H1 (cell line): ENCODE measurements around the gene POLD4. TPM values are rescaled to one million over a fixed set of nuclear protein-coding genes. Genes with fewer than 3 reads are reported as not detected.

ENCODE experiments used
- CTCF ChIA-PET: fragments of 300-600 bp; sonication (Branson Sonifier 250); formaldehyde crosslinking; loops from one replicate; lab custom pipeline; 2021; ENCODE audit not compliant: partially characterized antibody; lab: Charles Lee
- POLR2A ChIA-PET: fragments of 300-600 bp; sonication (Branson Sonifier 250); formaldehyde crosslinking; loops from one replicate; lab custom pipeline; 2021; ENCODE audit warnings: inconsistent platforms; ENCODE audit not compliant: partially characterized antibody; lab: Charles Lee
- DNase-seq, 2 experiments: peaks; one replicate each; pipeline versions ENCODE4 v3.0.0 to v3.0.0-alpha.2; 2010 to 2022; ENCODE audit warnings: low spot score in 2 of 2, low read depth in 1 of 2, mixed read lengths in 1 of 2
- FAIRE-seq: peaks from 2 replicates; lab custom pipeline; 2011; peaks lifted over from hg19 to GRCh38; lab: Jason Lieb, UNC
- H2AFZ ChIP-seq: 2 replicates; pipeline ENCODE4 v1.8.1; 2012; ENCODE audit warnings: low read length, inconsistent platforms
- H2AK5ac ChIP-seq: 2 replicates; pipeline ENCODE4 v1.6.1; 2013; ENCODE audit warnings: low read depth, low read length
- H2BK120ac ChIP-seq: replicated peaks from 2 replicates; pipeline ENCODE3; 2013; ENCODE audit warnings: low read depth, low read length, inconsistent platforms
- H2BK12ac ChIP-seq: 2 replicates; pipeline ENCODE4 v1.6.1; 2013; ENCODE audit warnings: low read depth, low read length
- H2BK15ac ChIP-seq: 2 replicates; pipeline ENCODE4 v1.6.1; 2013; ENCODE audit warnings: low read length
- H2BK20ac ChIP-seq: 2 replicates; pipeline ENCODE4 v1.6.1; 2013; ENCODE audit warnings: low read length
- H2BK5ac ChIP-seq: 2 replicates; pipeline ENCODE4 v1.6.1; 2013; ENCODE audit warnings: low read depth, low read length
- H3K14ac ChIP-seq: 2 replicates; pipeline ENCODE4 v1.6.1; 2013; ENCODE audit warnings: inconsistent platforms; ENCODE audit not compliant: insufficient read length
- H3K18ac ChIP-seq: 2 replicates; pipeline ENCODE4 v1.6.1; 2013; ENCODE audit warnings: low read length; ENCODE audit errors: extremely low read depth
- H3K23ac ChIP-seq: 2 replicates; pipeline ENCODE4 v1.6.1; 2013; ENCODE audit warnings: inconsistent platforms; ENCODE audit not compliant: insufficient read length
- H3K23me2 ChIP-seq: 2 replicates; pipeline ENCODE4 v1.6.1; 2013; ENCODE audit warnings: low read depth, low read length
- H3K27ac ChIP-seq: 2 replicates; pipeline ENCODE4 v1.6.1; 2011; ENCODE audit warnings: low read depth, low read length, inconsistent platforms
- H3K27me3 ChIP-seq, 4 experiments: replicated peaks in 1 of 4; 1 replicate in 1 of 4; 2 replicates in 3 of 4; pipeline versions ENCODE4 v1.6.1 to v1.8.1; 2011 to 2013; ENCODE audit warnings: low read length in 3 of 4, mild to moderate bottlenecking in 3 of 4, inconsistent platforms in 2 of 4, mixed read lengths in 2 of 4, moderate library complexity in 1 of 4; ENCODE audit not compliant: control insufficient read depth in 3 of 4, insufficient read depth in 3 of 4; ENCODE audit errors: extremely low read depth in 1 of 4
- H3K36me3 ChIP-seq, 4 experiments: 2 replicates each; pipeline versions ENCODE4 v1.6.1 to v1.8.1; 2011 to 2013; ENCODE audit warnings: mild to moderate bottlenecking in 4 of 4, low read length in 3 of 4, moderate library complexity in 2 of 4, control low read depth in 1 of 4, inconsistent platforms in 1 of 4; ENCODE audit not compliant: insufficient read depth in 4 of 4, control insufficient read depth in 2 of 4
- H3K4ac ChIP-seq: replicated peaks from 2 replicates; pipeline ENCODE3; 2013; ENCODE audit warnings: low read length, low read depth, mixed read lengths, inconsistent platforms; ENCODE audit not compliant: insufficient read length
- H3K4me1 ChIP-seq, 4 experiments: replicated peaks in 1 of 4; 1 replicate in 1 of 4; 2 replicates in 3 of 4; pipeline versions ENCODE4 v1.6.1 to v1.8.1; 2011 to 2013; ENCODE audit warnings: low read length in 3 of 4, inconsistent platforms in 2 of 4, mixed read lengths in 1 of 4; ENCODE audit not compliant: insufficient read depth in 4 of 4, control insufficient read depth in 3 of 4
- H3K4me2 ChIP-seq, 2 experiments: 2 replicates each; pipeline versions ENCODE4 v1.6.1 to v1.8.1; 2011 to 2013; ENCODE audit warnings: low read depth in 2 of 2, low read length in 2 of 2, control low read depth in 1 of 2, inconsistent platforms in 1 of 2, mild to moderate bottlenecking in 1 of 2; ENCODE audit not compliant: insufficient read depth in 1 of 2
- H3K4me3 ChIP-seq, 4 experiments: fragments of 200-600, 300-600 bp in 1 of 4; sonication (generic), shearing (Covaris generic), sonication (Bioruptor Twin) in 1 of 4; 2 replicates each; pipeline versions ENCODE4 v1.5.1 to v1.8.1; 2011 to 2016; ENCODE audit warnings: low read length in 4 of 4, low read depth in 3 of 4, control low read depth in 2 of 4, inconsistent platforms in 2 of 4, mild to moderate bottlenecking in 2 of 4, mixed read lengths in 1 of 4, moderate library complexity in 1 of 4; ENCODE audit not compliant: insufficient read depth in 2 of 4; ENCODE audit errors: extremely low read depth in 1 of 4
- H3K56ac ChIP-seq: replicated peaks from 2 replicates; pipeline ENCODE3; 2013; ENCODE audit warnings: low read depth, mild to moderate bottlenecking, mixed read lengths, low read length, inconsistent platforms; ENCODE audit not compliant: insufficient read length
- H3K79me1 ChIP-seq: 2 replicates; pipeline ENCODE4 v1.6.1; 2013; ENCODE audit warnings: low read depth, low read length, control low read depth
- H3K79me2 ChIP-seq, 2 experiments: 2 replicates each; pipeline versions ENCODE4 v1.6.1 to v1.8.1; 2012 to 2013; ENCODE audit warnings: low read length in 2 of 2, mild to moderate bottlenecking in 2 of 2, inconsistent platforms in 1 of 2; ENCODE audit not compliant: insufficient read depth in 2 of 2, control insufficient read depth in 1 of 2
- H3K9ac ChIP-seq, 4 experiments: replicated peaks in 1 of 4; 1 replicate in 1 of 4; 2 replicates in 3 of 4; pipeline versions ENCODE4 v1.6.1 to v1.8.1; 2011 to 2013; ENCODE audit warnings: low read depth in 3 of 4, low read length in 3 of 4, control low read depth in 2 of 4, mild to moderate bottlenecking in 2 of 4, moderate library complexity in 2 of 4, inconsistent platforms in 1 of 4; ENCODE audit errors: extremely low read depth in 1 of 4
- H3K9me3 ChIP-seq, 2 experiments: 2 replicates each; pipeline versions ENCODE4 v1.6.1 to v1.8.1; 2012 to 2013; ENCODE audit warnings: mild to moderate bottlenecking in 2 of 2, moderate library complexity in 2 of 2, control low read depth in 1 of 2, inconsistent platforms in 1 of 2, low read depth in 1 of 2, low read length in 1 of 2, mixed read lengths in 1 of 2; ENCODE audit not compliant: insufficient read depth in 2 of 2
- H4K20me1 ChIP-seq, 2 experiments: replicated peaks in 1 of 2; 2 replicates each; pipeline versions ENCODE3 to v1.8.1; 2011 to 2013; ENCODE audit warnings: inconsistent platforms in 2 of 2, low read length in 2 of 2, mild to moderate bottlenecking in 1 of 2; ENCODE audit not compliant: insufficient read depth in 2 of 2, control insufficient read depth in 1 of 2
- H4K5ac ChIP-seq: 2 replicates; pipeline ENCODE4 v1.6.1; 2013; ENCODE audit warnings: low read length, low read depth, mixed read lengths, inconsistent platforms; ENCODE audit not compliant: insufficient read length
- H4K8ac ChIP-seq: 2 replicates; pipeline ENCODE4 v1.8.0; 2013; ENCODE audit warnings: mild to moderate bottlenecking, moderate library complexity, low read length, inconsistent platforms; ENCODE audit not compliant: insufficient read depth; ENCODE audit errors: extremely low read depth
- H4K91ac ChIP-seq: replicated peaks from 2 replicates; pipeline ENCODE3; 2013; ENCODE audit warnings: low read length, mixed read lengths, inconsistent platforms; ENCODE audit not compliant: insufficient read length
- CREB1 ChIP-seq: IDR thresholded peaks from 2 replicates; pipeline ENCODE4 v1.6.1; 2012; ENCODE audit warnings: inconsistent platforms
- EP300 ChIP-seq, 2 experiments: IDR thresholded peaks; 1 replicate in 1 of 2; 2 replicates in 1 of 2; pipeline ENCODE4 v1.6.1; 2011 to 2012; ENCODE audit warnings: low read depth in 2 of 2, low read length in 2 of 2, mild to moderate bottlenecking in 2 of 2, borderline replicate concordance in 1 of 2, inconsistent platforms in 1 of 2, moderate library complexity in 1 of 2
- HDAC6 ChIP-seq: IDR thresholded peaks from one replicate; pipeline ENCODE4 v1.7.1; 2012; ENCODE audit warnings: low read depth, mild to moderate bottlenecking, inconsistent platforms, low read length, moderate library complexity
- POLR2A ChIP-seq, 2 experiments: IDR thresholded peaks; 1 replicate in 1 of 2; 2 replicates in 1 of 2; pipeline ENCODE4 v1.6.1; 2011; ENCODE audit warnings: low read depth in 2 of 2, low read length in 2 of 2, mild to moderate bottlenecking in 2 of 2; ENCODE audit errors: control extremely low read depth in 1 of 2
- SAP30 ChIP-seq: fragments of 300-600 bp; sonication (generic); IDR thresholded peaks from 2 replicates; pipeline ENCODE4 v1.7.1; 2012; ENCODE audit warnings: low read length, moderate library complexity, mild to moderate bottlenecking, inconsistent platforms; ENCODE audit not compliant: insufficient read depth, insufficient replicate concordance
- TAF7 ChIP-seq: optimal IDR thresholded peaks from 2 replicates; pipeline ENCODE3; 2011; ENCODE audit warnings: low read depth, mild to moderate bottlenecking, inconsistent platforms, low read length, moderate library complexity, borderline replicate concordance
- TCF12 ChIP-seq: IDR thresholded peaks from 2 replicates; pipeline ENCODE4 v1.6.1; 2011; ENCODE audit warnings: low read depth, mild to moderate bottlenecking, low read length
- YY1 ChIP-seq: IDR thresholded peaks from 2 replicates; pipeline ENCODE4 v1.6.1; 2011; ENCODE audit warnings: low read depth, mild to moderate bottlenecking, low read length
- WGBS, 2 experiments: shearing (Covaris generic) in 1 of 2; methylation state at CpG; one replicate each; pipeline versions ENCODE4 v1.1.6 to v1.1.7; 2013 to 2015; ENCODE audit warnings: low lambda C conversion rate in 2 of 2, mixed read lengths in 2 of 2, inconsistent platforms in 1 of 2, low coverage in 1 of 2, missing lambda C conversion rate in 1 of 2; ENCODE audit not compliant: insufficient replicate concordance in 2 of 2, insufficient coverage in 1 of 2, insufficient read length in 1 of 2; ENCODE audit errors: extremely low coverage in 1 of 2, missing lambda C conversion rate in 1 of 2; 5-methylcytosine and 5-hydroxymethylcytosine counted together
- polyA plus RNA-seq, 7 experiments: library from polyadenylated mRNA; depleted of rRNA in 3 of 7; stranded (reverse) in 5 of 7; unstranded in 2 of 7; fragments of >200 nt in 5 of 7; fragments of 200-250 nt in 2 of 7; gene quantifications; 1 replicate in 5 of 7; 2 replicates in 1 of 7; 4 replicates in 1 of 7; pipeline versions ENCODE4 v1.2.1 to v1.2.3, GENCODE V29; 2011 to 2013; ENCODE audit warnings: missing spikeins in 2 of 7, mixed read lengths in 2 of 7
- total RNA-seq: library from RNA; stranded (reverse); fragmentation: NEBNext Ultra II Directional; extraction: Animal tissue kit (Norgen Biotek cat#: 25700); gene quantifications from 2 replicates; pipeline ENCODE4 v1.2.1, GENCODE V29; 2021
- TF ChIP-seq, protein P1 (sequence below): IDR thresholded peaks from 2 replicates; pipeline ENCODE4 v1.6.1; 2012; ENCODE audit warnings: low read length, inconsistent platforms

Gene POLD4
- total and polyA plus RNA-seq, 2 of the 8 experiments (the other 6 are each of a cell fraction or from before 2014, with no cell fraction given): 21.2 to 46.7 TPM

DNA sequence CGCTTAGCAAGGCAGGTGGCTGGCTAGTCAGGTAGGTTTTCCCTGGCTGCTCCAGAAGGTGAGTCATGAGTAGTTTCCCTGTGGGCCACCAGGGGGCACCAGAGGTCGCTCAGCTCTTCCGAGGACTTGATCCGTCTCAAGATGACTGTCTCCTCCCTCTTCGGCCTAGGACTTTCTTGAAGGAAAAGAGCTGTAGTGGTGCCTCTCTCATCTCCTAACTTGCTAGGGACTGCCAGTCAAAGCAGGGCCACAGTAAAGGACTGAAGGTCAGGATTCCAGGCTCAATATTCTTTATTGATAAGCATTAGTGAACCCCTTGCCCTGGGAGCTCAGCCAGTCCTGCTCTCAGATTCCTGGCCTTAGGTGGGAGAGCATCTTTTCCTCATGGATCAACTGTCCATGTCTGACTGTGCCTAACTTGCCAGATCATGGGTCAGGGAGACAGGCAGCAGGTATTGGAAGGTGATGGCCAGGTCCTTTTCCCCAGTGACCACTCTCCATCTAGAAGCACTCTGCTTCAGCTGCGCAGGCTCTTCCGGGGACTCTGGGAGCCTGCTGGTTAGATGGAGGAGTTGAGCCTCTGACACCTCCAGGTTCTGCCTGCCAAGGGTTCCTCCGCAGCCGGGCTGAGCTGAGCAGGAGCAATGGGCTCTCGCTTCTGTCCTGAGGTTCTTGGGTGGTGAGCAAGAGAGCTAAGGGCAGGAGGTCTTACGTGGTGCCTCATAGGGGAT lies 1.9 kb downstream of the POLD4 start:
- no peak for FAIRE-seq
- TF ChIP-seq YY1 (peak; percentile 36; the same call in 1 of the 2 replicates), TCF12 (no peak), TAF7 (no peak), SAP30 (no peak), CREB1 (no peak; the same call in 1 of the 2 replicates), EP300 (IDR thresholded peaks at IDR 0.05; ENCODE audit: borderline replicate concordance in 1 of 2, low read depth in 2 of 2, low read length in 2 of 2) (no peak), POLR2A (IDR thresholded peaks at IDR 0.05; ENCODE audit: control extremely low read depth in 1 of 2, low read depth in 2 of 2, low read length in 2 of 2) (no peak), HDAC6 (no peak)
- TF ChIP-seq, protein P1, sequence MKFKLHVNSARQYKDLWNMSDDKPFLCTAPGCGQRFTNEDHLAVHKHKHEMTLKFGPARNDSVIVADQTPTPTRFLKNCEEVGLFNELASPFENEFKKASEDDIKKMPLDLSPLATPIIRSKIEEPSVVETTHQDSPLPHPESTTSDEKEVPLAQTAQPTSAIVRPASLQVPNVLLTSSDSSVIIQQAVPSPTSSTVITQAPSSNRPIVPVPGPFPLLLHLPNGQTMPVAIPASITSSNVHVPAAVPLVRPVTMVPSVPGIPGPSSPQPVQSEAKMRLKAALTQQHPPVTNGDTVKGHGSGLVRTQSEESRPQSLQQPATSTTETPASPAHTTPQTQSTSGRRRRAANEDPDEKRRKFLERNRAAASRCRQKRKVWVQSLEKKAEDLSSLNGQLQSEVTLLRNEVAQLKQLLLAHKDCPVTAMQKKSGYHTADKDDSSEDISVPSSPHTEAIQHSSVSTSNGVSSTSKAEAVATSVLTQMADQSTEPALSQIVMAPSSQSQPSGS: no peak

More for the DNA sequence above, 1.9 kb downstream of the POLD4 start:
- Histone ChIP-seq H2AFZ (no peak overlapping the region), H3K9me3 (no peaks in the 10 kb centered on the region), H3K79me2 (no peaks in the 10 kb centered on the region), H2AK5ac (no peak overlapping the region), H4K8ac (no peak overlapping the region; the same call in 1 of the 2 replicates), H3K4me1 (peaks cover 0 to 18% (median 13%) of the 10 kb centered on the region in 4 experiments; a peak in 6 of 7 replicates), H3K27ac (no peak overlapping the region), H4K20me1 (peaks cover 0 to 3% of the 10 kb centered on the region in 2 experiments), H3K4ac (no peak overlapping the region), H2BK20ac (0 out of 2 replicates have a peak overlapping the region, but pooled peaks have one; percentile 3), H3K79me1 (peaks cover 2% of the 10 kb centered on the region; the same call in 1 of the 2 replicates), H3K23ac (no peak overlapping the region), H2BK120ac (no peak overlapping the region), H3K9ac (no peak overlapping the region), H3K27me3 (no peaks in the 10 kb centered on the region), H3K4me3 (no peak overlapping the region), H2BK5ac (no peak overlapping the region), H4K91ac (no peak overlapping the region), H3K14ac (no peak overlapping the region), H3K23me2 (peaks cover 8% of the 10 kb centered on the region; the same call in 1 of the 2 replicates), H3K4me2 (0 out of 4 replicates have a peak overlapping the region, but pooled peaks of 1 of the 2 experiments have one; percentile 21), H4K5ac (no peak overlapping the region), H3K36me3 (no peaks in the 10 kb centered on the region), H2BK15ac (no peak overlapping the region), H3K56ac (no peak overlapping the region), H3K18ac (no peak overlapping the region), H2BK12ac (peak overlapping the region; percentile 21; the same call in 1 of the 2 replicates)
- ChIA-PET POLR2A (interaction anchor here (0.5 to 2.5 kb wide), 14 partner anchors 19 to 965 kb away, joined by 3 to 8 read pairs (median 3); partner anchors contain the start of gene RAD9A), CTCF (interaction anchor here (0.9 to 20.0 kb wide), 27 partner anchors 9 to 355 kb away, joined by 3 to 1305 read pairs (median 5); partner anchors contain the start of genes CLCF1, PPP1CA, RAD9A and SSH3)
- WGBS, 2 experiments: 61% methylated on average over 11 of the region's 11 CpGs; no CpG with 5 or more reads in 1 of the 2 experiments
- DNase-seq: peak in 1 of 2 experiments; percentile 76
